Islet of Langerhans (tissue), 1 donor: ENCODE measurements around the gene FAM228B.
"Not testable (repeated sequence)": the region's sequence is repeated elsewhere in the genome, so short reads cannot be mapped to it uniquely, and the experiment has no call there.

Source experiments
- FAIRE-seq: peaks from one replicate; lab custom pipeline; 2011; peaks lifted over from hg19 to GRCh38; lab: Jason Lieb, UNC

Gene FAM228B

DNA sequence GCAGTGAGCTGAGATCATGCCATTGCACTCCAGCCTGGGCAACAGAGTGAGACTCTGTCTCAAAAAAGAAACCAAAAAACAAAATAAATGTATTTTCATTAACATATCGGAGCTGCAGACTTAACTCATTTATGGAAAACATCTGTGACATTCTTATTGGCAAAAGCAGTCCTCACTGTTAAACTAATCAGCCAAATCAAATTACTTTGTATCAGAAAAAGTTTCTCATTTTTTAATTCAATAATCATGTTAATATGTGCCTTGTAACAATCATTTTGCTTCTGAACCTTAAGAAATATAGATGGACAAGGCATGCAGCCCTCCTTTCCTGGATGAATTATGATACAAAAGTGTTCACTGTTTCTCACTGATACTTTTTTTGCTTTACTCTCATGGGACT is 20.6 kb upstream of the FAM228B start:
- no peak for FAIRE-seq

DNA sequence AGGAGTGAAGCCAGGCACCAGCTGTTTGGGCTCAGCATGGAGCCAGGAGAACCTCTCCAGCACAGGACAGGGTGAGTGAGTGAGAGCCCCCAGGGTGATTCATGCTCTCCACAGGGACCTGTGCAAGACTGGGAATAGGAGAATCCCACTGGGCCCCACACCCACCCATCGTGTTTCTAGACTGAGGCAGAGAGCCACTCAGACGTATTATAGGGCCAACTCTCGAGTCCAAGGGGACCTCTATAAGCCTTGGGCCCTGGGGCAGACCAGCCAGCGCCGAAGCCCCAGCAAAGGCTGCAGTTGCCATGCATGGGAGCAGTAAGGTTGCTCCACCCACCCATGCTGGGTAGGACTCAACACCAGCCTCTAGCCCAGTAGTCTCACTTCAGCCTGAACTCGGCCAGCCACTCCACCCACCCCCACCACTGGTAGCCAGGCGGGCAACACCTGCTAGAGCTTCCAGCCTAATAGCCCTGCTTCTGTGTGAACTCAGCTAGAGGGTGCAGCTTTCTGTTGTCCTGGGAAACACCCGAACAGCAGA is 19.1 kb upstream of the FAM228B start:
- FAIRE-seq: no peak

DNA sequence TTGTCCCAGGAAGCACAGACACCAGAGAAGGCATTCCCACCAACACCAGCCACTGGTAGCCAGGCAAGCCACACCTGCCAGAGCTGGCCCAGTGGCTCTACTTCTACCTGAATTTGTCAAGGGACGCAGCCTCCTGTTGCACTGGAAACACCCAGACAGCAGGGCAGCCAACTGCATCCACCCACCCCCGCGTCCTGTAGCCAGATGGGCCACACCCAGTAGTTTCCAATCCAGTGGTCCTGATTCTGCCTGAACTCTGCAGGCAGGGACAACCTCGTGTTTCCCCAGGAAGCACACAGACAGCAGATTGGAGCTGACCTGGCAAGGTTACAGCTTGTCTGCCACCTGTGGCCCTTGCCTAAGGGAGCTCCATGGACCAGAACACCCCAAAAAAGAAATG is 18.4 kb upstream of the FAM228B start:
- no peak for FAIRE-seq

DNA sequence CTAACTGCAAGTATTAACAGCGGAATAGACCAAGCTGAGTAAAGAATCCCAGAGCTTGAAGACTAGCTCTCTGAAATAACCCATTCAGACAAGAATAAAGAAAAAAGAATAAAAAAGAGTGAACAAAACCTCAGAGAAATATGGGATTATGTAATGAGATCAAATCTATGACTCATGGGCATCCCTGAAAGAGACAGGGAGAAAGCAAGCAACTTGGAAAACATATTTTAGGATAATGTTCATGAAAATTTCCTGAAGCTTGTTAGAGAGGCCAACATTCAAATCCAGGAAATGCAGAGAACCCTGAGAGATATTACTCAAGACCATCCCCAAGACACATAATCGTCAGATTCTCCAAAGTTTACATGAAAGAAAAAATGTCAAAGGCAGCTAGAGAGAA is 17.5 kb upstream of the FAM228B start:
- no peak for FAIRE-seq

DNA sequence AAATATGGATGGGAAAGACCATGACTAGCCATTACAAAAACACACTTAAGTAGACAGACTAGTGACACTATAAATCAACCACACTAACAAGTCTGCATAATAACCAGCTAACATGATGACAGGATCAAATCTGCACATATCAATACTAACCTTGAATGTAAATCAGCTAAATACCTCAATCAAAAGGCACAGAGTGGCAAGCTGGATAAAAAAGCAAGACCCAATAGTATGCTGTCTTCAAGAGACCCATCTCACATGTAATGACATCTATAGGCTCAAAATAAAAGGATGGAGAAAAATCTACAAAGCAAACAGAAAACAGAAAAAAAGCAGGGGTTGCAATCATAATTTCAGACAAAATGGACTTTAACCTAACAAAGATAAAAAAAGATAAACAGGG is 16.5 kb upstream of the FAM228B start:
- no peak for FAIRE-seq

DNA sequence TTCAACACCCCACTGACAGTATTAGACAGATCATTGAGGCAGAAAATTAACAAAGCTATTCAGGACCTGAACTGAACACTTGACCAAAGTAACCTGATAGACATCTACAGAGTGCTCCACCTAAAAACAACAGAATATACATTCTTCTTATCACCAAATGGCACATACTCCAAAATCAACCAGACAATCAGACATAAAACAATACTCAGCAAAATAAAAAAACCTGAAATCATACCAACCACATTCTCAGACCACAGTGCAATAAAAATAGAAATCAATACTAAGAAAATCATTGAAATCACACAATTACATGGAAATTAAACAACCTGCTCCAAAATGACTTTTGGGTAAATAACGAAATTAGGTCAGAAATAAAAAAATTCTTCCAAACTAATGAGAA is 15.9 kb upstream of the FAM228B start:
- no peak for FAIRE-seq

DNA sequence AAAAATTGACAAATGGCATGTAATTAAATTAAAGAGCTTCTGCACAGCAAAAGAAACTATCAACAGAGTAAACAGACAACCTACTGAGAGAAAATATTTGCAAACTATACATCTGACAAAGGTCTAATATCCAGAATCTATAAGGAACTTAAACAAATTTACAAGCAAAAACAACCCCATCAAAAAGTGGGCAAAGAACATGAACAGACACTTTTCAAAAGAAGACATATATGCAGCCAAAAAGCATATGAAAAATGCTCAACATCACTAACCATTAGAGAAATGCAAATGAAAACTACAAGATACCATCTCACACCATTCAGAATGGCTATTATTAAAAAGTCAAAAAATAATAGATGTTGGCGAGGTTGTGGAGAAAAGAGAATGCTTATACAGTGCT is 13.8 kb upstream of the FAM228B start:
- FAIRE-seq: not testable (repeated sequence)

DNA sequence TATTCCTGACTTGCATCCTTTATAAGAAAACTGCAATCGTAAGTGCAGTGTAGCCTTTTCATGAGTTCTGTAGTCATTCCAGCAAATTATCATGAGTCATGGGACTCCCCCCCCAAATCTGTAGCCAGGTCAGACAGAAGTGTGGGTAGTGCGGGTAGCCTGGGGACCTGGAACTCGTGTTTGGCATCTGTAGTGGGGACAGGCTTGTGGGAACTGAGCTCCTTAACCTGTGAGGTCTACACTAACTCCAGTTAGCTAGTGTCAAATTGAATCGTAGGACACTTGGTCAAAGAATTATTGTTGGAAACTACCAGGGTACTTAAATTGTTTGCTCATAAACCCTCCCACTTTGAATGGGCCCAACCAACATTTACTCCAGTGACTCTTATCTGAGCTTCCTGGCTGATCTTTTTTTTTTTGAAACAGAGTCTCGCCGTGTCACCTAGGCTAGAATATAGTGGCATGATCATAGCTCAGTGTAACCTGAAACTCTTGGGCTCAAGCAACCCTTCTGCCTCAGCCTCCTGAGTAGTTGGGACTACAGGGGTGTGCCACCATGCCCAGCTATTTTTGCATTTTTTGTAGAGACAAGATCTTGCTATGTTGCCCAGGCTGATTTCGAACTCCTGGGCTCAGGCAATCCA is 12.5 kb upstream of the FAM228B start:
- no peak for FAIRE-seq

DNA sequence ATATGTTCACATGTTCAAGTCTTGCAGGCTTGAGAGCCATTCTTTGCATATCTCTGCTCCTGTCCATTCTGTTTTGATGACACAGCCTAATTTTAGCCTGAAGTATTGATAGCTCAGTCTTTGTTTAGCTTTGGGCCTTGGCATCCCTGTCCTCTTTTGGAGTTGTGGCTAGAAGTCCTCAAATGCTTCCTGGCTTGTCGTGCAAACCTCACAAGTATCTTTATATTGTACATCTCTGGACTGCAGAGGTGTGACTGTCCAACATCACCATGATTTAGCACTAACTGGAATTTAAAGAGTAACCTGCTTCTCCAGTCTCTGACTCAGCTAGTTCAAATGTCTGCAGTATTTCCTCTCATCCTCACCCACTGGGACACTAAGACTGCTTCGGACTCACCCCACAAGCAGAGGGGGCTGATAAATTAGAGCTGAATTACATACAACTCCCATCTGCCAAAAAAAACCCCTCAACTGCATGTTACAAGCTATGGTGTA is 11.8 kb upstream of the FAM228B start:
- no peak for FAIRE-seq

DNA sequence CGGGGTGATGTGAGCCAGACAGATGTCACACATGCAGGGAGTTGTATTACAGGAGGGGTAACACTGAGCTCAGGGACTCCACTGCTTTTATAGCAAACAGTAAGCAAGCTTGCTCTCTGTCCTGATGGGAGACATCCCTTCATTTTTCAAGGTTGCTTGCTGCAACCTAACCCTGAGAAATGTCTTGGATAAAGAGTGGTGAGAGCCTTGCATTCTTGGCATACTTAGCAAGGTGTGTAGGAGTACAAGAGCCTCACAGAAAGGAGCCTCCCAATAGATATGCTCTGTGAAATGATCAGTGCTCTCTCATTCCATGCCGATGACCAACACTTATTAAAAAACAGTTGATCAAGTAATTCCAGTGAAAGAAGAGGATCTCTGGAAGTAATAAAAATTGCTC is 8.2 kb upstream of the FAM228B start:
- no peak for FAIRE-seq

DNA sequence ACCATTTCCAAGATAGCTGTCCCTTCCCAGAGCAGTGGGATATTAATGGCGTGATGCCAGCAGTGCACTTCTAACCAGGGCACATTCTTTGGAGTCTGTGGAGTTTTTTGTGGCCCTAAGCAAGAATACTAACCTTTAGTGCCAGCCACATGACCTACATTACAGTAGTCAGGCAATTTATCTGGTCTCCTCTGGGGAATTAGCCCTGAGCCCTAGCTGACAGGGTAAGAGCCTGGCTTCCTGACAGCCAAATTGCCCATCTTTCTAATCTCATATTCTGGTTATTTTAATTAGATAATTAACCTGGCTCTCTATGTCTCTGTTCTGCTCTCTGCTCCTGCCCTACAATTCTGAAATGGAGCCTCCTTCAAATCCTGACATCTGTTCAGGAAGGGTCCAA is 5.4 kb upstream of the FAM228B start:
- FAIRE-seq: no peak

DNA sequence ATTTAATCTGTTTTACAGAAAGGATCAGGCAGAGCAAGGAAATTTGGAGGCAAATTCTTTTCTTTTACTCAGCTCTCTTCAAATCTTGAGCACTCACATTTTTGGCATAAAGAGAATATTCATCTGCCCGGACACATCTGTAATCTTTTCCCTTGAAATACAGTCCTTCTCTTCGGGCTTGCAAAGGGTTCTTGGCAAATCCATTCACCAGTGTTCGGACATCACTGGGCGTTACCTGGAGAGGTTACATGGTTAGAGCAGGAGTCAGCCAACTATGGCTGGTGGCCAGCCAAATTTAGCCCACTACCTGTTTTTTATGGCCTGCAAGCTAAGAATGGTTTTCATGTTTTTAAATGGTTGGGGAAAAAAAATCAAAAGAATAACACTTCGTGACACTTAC is 2.2 kb upstream of the FAM228B start:
- no peak for FAIRE-seq

DNA sequence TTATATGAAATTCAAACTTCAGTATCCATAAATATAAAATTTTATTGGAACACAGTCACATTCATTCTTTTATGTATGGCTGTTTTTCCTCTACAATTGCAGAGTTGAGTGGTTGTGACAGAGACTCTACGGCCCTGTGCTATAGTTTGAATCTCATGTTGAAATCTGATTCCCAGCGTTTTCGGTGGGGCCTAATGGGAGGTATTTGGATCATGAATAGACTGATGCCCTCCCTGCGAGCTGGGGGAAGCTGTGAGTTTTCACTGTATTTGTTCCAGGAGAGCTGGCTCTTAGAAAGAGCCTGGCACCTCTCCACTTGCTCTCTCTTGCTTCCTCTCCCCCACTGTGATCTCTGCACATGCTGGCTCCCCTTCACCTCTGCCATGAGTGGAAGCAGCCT is 1.8 kb upstream of the FAM228B start:
- FAIRE-seq: no peak

DNA sequence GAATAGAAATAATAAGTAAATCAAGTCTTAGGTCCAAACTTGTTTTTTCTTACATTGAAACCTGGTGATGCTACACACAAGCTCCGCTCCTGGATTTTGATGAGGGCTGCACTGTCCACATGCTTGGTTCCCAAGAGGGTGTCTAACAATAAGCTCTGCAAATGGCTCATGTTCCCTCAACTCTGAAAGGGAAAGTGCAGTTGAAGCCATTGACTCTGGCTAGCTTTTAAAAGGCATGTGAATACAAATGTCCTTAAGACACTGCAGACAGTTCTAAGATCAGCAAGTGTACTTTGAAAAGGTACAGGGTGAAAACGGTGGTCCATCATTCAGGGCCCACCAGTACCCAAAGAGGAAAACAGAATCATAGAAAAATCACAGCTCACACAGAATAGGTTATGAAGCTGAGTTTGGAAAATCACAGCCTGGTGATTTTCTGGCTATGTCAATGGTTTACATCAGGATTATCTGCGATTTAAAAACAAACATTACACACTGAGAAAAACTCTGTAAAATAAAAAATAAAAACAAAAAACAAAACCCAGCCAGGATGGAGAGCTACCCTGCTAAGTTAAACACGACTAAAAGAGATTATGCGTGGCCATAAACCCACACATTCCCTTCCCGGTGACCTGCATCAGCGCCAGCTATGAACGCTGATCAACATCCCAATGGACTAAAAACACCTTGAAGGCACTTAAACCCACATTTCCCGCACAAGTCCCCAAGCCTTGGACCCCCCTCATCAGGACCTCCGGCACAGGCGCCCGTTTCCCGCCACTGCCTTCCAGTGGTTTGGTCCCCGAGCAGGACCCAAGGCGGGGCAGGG is 689 bp upstream of the FAM228B start:
- no peak for FAIRE-seq

DNA sequence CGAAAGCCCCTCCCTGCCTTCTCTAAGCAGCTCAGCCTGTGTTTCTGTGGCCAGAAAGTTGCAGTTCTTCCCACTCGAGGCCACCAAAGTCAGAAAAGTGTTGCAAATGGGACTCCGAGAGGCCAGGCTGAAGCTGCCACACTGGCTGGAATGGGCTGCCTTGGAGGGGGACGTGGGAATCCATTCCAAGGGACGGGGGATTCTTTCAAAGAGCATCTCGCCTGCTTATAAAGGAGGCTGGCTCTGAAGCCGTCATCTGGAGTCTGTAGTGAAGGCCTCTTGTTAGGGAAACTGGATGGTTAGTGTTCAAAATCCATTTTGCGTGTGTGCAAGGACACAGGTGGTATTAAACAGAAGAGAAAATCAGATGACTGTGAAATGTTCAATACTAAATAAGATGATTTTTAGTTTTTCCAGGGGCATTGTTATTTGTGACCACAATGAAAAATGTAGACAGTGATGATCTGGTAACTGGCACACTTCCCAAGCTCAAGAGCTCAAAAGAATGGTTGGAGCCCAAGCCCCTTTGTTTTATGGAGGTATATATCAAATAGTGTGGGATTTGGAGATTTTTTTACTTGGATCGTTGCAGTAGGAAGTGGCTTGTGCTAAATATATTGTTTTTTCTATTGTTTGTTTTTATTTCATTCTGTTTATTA is 782 bp downstream of the FAM228B start:
- FAIRE-seq: no peak

DNA sequence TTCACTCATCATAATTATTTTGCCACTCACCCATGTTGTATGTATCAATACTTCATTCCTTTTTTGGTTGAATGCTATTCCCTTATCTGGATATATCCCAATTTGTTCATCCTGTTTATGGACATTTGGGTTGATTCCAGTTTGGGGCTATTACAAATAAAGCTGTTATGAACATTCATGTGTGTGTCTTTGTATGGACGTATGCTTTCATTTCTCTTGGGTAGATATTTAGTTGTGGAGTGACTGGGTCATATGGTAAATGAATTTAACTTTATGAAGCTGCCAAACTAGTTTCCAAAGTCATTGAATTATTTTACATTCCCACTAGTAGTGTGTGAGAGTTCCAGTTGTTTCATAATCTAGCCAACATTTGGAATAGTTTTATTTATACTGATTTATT is 2.7 kb downstream of the FAM228B start:
- no peak for FAIRE-seq

DNA sequence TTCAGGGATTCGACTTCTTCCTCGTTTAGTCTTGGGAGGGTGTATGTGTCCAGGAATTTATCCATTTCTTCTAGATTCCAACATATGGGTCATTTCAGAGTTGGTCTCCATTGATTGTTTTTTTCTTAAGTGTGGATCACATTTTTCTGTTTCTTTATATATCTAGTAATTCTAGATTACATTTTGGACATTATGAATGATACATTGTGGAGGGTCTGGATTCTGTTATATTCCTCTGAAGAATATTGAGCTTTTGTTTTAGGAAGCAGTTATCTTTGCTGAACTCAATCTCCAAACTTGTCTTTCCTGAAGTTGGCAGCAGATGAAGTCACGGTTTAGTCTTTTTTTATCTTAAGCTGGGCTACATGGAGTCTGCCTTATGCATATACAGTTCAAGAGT is 9.3 kb downstream of the FAM228B start:
- FAIRE-seq: no peak

DNA sequence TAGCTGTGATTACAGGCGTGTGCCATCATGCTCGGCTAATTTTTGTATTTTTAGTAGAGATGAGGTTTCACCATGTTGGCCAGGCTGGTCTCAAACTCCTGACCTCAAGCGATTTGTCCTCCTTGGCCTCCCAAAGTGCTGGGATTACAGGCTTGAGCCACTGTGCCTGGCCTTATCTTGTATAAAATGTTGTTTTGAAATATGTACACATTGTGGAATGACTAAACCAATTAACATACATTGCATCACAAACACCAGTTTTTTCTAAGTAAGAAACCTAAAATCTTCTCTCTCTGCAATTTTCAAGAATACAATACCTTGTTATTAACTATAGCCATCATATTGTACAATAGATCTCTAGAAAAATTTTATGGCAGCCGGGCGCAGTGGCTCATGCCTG is 17.0 kb downstream of the FAM228B start:
- FAIRE-seq: not testable (repeated sequence)

DNA sequence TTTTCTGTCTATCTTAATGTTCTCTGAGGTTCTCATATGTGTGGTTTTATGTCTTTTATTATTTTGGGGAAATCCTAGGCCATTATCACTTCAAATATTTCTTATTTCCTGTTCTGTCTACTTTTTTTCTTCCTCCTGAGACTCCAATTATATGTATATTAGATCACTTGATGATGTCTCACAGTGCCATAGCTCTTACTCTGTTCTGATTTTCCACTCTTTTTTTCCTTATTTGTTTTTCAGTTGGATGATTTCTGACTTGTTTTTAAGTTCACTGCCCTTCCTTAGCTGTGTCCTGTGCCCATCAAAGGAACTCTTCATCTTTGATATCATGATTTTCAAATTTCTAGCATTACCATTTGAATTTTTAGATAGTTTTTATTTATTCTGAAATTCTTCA is 24.1 kb downstream of the FAM228B start:
- no peak for FAIRE-seq

DNA sequence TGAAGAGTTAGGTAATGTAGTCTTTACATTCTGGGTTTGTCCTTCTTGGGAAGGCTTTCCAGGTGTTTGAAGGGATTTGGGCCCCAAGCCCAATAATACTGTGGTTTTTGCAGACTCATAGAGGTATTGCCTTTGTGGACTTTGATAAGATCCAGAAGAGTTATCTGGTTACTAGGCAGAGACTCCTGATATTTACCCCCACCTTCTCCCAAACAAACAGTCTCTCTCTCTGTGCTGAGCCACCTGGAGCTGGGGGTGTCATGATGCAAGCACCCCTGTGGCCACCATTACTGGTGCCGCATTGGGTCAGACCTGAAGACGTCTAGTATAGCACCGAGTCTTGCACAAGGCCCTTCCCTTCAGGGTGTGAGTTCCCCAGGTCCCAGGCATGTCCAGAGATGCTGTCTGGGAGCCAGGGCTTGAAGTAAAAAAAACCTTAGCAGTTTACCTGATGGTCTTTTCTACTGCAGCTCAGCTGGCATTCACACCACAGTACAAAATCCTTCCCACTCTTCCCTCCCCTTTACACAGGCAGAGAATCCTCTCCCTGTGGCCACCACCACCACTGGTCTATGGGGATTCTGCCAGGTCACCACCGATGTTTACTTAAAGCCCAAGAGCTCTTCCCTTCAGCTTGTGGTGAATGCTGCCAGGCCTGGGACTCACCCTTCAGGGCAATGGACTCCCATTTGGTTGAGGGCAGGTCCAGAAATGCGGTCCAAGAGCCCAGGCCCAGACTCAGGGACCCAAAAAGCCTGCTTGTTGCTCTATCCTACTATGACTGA is 29.3 kb downstream of the FAM228B start:
- no peak for FAIRE-seq

DNA sequence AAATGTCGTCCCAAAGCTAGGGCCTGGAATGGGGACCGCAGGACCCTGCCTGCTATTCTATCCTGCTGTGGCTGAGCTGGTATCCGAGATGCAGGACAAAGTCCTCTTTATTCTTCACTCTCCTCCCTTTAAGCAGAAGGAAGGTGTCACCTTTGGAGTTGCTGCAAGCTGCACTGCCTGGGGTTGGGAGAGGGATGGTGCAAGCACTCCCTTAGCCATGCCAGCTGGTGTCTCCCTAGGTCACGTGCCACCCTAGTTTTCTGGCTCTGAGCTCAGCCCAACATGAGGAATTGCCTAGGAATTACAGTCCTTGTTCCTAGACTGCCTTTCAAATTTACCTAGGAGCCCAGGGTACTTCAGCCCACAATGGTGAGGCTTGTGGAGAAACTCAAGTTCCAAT is 30.2 kb downstream of the FAM228B start:
- no peak for FAIRE-seq

DNA sequence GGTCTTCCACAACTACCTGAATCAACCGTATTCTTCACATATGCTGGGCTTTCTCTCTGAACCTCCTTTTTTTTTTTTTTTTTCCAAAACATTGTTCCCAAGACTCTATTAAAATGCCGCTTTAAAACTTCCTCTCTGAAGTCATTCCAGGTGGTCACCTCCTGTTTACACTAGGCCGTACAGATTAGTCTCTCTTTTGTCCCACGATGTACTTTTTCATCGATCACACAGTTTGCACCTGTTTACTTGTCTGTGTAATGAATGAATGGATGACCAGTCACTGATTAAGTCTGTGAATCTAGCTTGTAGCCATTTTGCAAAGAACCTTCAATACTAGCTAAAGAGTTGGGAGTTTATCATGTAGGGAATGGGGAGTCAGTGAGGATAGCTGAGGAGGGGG is 34.9 kb downstream of the FAM228B start:
- FAIRE-seq: no peak
